Liver (tissue), 3 donors: Measurements from ENCODE around the gene PKD1L1.

Experiments used
- ATF3 ChIP-seq: IDR thresholded peaks from 2 replicates; pipeline ENCODE4 v1.6.1; 2016; ENCODE audit warnings: antibody characterized with exemption
- CTCF ChIP-seq: fragments of 150-350 bp; IDR thresholded peaks from 2 replicates; pipeline ENCODE4 v1.5.1; 2017; ENCODE audit warnings: improper control_type of control experiment, low read depth, low read length; ENCODE audit not compliant: missing input control
- MAX ChIP-seq: IDR thresholded peaks from 2 replicates; pipeline ENCODE4 v1.6.1; 2016; ENCODE audit warnings: antibody characterized with exemption
- donor health status: healthy.
- donor health status: healthy.

DNA sequence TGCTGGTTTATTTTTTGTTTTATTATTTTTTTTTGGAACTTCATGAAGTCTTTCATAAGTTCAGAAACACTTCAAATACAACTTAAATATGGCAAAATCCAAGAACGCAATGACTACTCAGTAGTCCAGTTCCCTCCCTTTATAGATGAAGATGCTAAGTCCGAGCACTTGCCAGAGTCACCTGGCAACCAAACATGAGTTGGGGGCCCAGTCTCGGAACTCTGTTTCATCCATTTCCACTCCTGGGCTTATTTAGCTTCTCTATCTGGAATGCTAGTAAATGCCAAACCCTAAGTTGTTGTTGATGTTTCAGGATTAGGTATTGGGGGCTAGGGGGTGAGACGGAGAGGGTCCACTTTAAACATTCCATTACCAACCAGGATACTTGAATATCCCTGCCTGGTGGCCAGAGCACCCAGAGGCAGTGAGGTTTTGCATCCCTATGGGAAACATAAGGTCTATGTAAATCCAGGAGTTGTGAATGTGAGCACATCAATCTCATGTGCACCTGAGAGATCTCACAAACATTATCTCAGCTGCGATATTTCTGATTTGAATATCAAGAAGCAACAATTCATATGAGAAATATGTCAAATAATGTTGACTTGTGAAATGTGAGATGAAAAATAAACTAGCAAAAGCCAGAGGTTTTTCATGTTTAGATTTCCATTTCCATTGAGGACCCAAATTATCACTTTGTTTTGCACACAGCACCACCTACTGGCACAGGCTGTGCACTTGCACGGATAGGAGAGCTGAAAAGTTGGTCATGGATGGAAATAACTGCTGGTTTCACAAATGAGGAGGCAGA is 129.3 kb downstream of the PKD1L1 start:
- no peak for TF ChIP-seq ATF3
- TF ChIP-seq CTCF = peak; percentile 97
- no peak for TF ChIP-seq MAX
